Measurements from ENCODE around the gene SEMA4D.

The SEMA4D gene

GRCh38 chr9:89340332-89340731 is 157.6 kb downstream of the SEMA4D start:
- H3K36me3 ChIP-seq, result peaks cover 57 to 98% (median 92%) of the 10 kb centered on the region in 3 donors
- intact Hi-C loops (cut with DNase I; ENCODE audit: low total_unique reads), result no loop called here
- H3K9me3 ChIP-seq, result no peaks in the 10 kb centered on the region
- DNase-seq, result no peak
- H3K27ac ChIP-seq, result no peak overlapping the region
- no peaks in the 10 kb centered on the region for H3K4me1 ChIP-seq
- no peaks in the 10 kb centered on the region for H3K27me3 ChIP-seq
- H3K4me3 ChIP-seq, result no peak overlapping the region
- no peak for TF ChIP-seq CTCF (IDR thresholded peaks at IDR 0.05)

- Histone ChIP-seq H3K9me3 (no peaks in the 10 kb centered on the region), H3K4me1 (no peaks in the 10 kb centered on the region), H3K4me3 (no peak overlapping the region), H3K27me3 (no peaks in the 10 kb centered on the region), H3K36me3 (peaks cover 63 to 98% (median 92%) of the 10 kb centered on the region in 3 donors), H3K27ac (no peak overlapping the region)
- no peak for DNase-seq
- intact Hi-C loops (cut with DNase I; ENCODE audit: low total_unique reads), result no loop called here
- no peak for TF ChIP-seq CTCF (IDR thresholded peaks at IDR 0.05)
Observed at GRCh38 chr9:89339807-89340206, 158.1 kb downstream of the SEMA4D start.

GRCh38 chr9:89330513-89330912 is 167.4 kb downstream of the SEMA4D start:
- intact Hi-C loops (cut with DNase I; ENCODE audit: low total_unique reads), result no loop called here
- H3K4me3 ChIP-seq, result no peak overlapping the region
- DNase-seq, result no peak
- H3K9me3 ChIP-seq, result no peaks in the 10 kb centered on the region
- no peaks in the 10 kb centered on the region for H3K4me1 ChIP-seq
- H3K36me3 ChIP-seq, result peaks cover 77 to 98% (median 90%) of the 10 kb centered on the region in 3 donors
- H3K27me3 ChIP-seq, result no peaks in the 10 kb centered on the region
- no peak for TF ChIP-seq CTCF (IDR thresholded peaks at IDR 0.05)
- no peak overlapping the region for H3K27ac ChIP-seq

GRCh38 chr9:89329917-89330316 is 168.0 kb downstream of the SEMA4D start:
- no peak for TF ChIP-seq CTCF (IDR thresholded peaks at IDR 0.05)
- H3K4me1 ChIP-seq, result no peaks in the 10 kb centered on the region
- H3K4me3 ChIP-seq, result no peak overlapping the region
- no peaks in the 10 kb centered on the region for H3K9me3 ChIP-seq
- no peak for DNase-seq
- peaks cover 72 to 92% (median 84%) of the 10 kb centered on the region in 3 donors for H3K36me3 ChIP-seq
- H3K27me3 ChIP-seq, result no peaks in the 10 kb centered on the region
- intact Hi-C loops (cut with DNase I; ENCODE audit: low total_unique reads), result no loop called here
- no peak overlapping the region for H3K27ac ChIP-seq

- H3K4me3 ChIP-seq, result no peak overlapping the region
- peaks cover 0 to 8% (median 0%) of the 10 kb centered on the region in 4 donors for H3K4me1 ChIP-seq
- H3K27me3 ChIP-seq, result no peaks in the 10 kb centered on the region
- peaks cover 54 to 74% (median 65%) of the 10 kb centered on the region in 3 donors for H3K36me3 ChIP-seq
- no peak overlapping the region for H3K27ac ChIP-seq
- no peaks in the 10 kb centered on the region for H3K9me3 ChIP-seq
- intact Hi-C loops (cut with DNase I; ENCODE audit: low total_unique reads), result no loop called here
- no peak for TF ChIP-seq CTCF (IDR thresholded peaks at IDR 0.05)
- no peak for DNase-seq
Observed at GRCh38 chr9:89328064-89328463, 169.8 kb downstream of the SEMA4D start.

GRCh38 chr9:89325733-89326132 is 172.2 kb downstream of the SEMA4D start:
- Histone ChIP-seq H3K4me3 (no peak overlapping the region), H3K27ac (no peak overlapping the region), H3K36me3 (peaks cover 40 to 52% (median 46%) of the 10 kb centered on the region in 3 donors), H3K4me1 (peaks cover 0 to 20% (median 0%) of the 10 kb centered on the region in 4 donors), H3K9me3 (no peaks in the 10 kb centered on the region), H3K27me3 (no peaks in the 10 kb centered on the region)
- intact Hi-C loops (cut with DNase I; ENCODE audit: low total_unique reads), result no loop called here
- TF ChIP-seq CTCF (IDR thresholded peaks at IDR 0.05), result no peak
- no peak for DNase-seq

All from tibial artery (tissue), 4 donors.